Central memory CD8-positive, alpha-beta T cell (primary cell): ENCODE measurements around the gene KRTAP19-3.
"Not testable (repeated sequence)": the region's sequence is repeated elsewhere in the genome, so short reads cannot be mapped to it uniquely, and the experiment has no call there.

ENCODE experiments used
- ATAC-seq: fragments of 150-1000 bp; cut with Tn5 transposase; replicated peaks from 2 replicates; pipeline ENCODE4 v1.10.0; 2022; ENCODE audit warnings: mild to moderate bottlenecking, moderate FRiP score, moderate number of reproducible peaks; ENCODE audit not compliant: poor library complexity, severe bottlenecking; ENCODE audit errors: extremely low read depth
- DNase-seq, 2 donors: peaks; one replicate each; pipeline ENCODE4 v3.0.0; 2021; ENCODE audit warnings: low spot score in 2 of 2
- H3K27ac Mint-ChIP-seq: one replicate; pipeline ENCODE4 v1.8.0; 2022; ENCODE audit warnings: low read depth, mild to moderate bottlenecking, moderate library complexity, mixed read lengths
- H3K27me3 Mint-ChIP-seq: one replicate; pipeline ENCODE4 v1.8.0; 2022; ENCODE audit warnings: mixed read lengths
- H3K36me3 Mint-ChIP-seq: one replicate; pipeline ENCODE4 v1.8.0; 2022; ENCODE audit warnings: mild to moderate bottlenecking, moderate library complexity, mixed read lengths; ENCODE audit not compliant: insufficient read depth
- H3K4me1 Mint-ChIP-seq: one replicate; pipeline ENCODE4 v1.8.0; 2022; ENCODE audit warnings: mixed read lengths
- H3K4me3 Mint-ChIP-seq: one replicate; pipeline ENCODE4 v1.8.0; 2022; ENCODE audit warnings: mild to moderate bottlenecking, moderate library complexity, mixed read lengths
- H3K9me3 Mint-ChIP-seq: one replicate; pipeline ENCODE4 v1.8.0; 2022; ENCODE audit warnings: mixed read lengths

KRTAP19-3 gene

DNA sequence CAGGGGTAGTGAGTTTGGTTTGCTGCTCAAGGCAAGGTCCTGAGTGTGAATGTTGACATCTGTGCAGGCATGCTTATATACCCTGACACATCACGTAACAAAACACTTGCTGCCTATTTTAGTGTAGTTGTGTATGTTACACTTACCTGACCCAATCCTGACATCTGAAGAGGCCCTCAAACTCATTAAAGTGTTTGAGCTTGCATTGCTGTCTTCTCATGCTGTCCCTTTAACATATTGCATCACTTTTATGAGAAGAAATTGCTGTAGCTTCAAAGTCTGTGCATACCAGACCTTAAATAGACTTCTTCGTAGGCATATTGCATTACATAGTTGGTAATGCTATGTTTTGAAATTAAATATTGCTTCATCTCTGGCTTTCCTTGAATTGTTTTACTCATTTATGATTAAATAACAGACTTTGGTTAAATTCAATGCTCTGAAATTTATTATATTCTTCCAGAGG lies at the start of gene KRTAP19-3:
Gene KRTAP19-3 (minus strand): TSS at position 51 of the 466 bp plus-strand sequence. CDS start 56 bp downstream, outside the sequence.
- no peak within 1 kb of the TSS for H3K27ac Mint-ChIP-seq
- ATAC-seq (no peak), DNase-seq (no peak)
- no peak within 1 kb of the TSS for H3K4me3 Mint-ChIP-seq
- no peaks in the 10 kb centered on the region for H3K27me3 Mint-ChIP-seq
- no peaks in the 10 kb centered on the region for H3K4me1 Mint-ChIP-seq
- H3K36me3 Mint-ChIP-seq: no peaks in the 10 kb centered on the region
- H3K9me3 Mint-ChIP-seq: peaks cover 11% of the 10 kb centered on the region

DNA sequence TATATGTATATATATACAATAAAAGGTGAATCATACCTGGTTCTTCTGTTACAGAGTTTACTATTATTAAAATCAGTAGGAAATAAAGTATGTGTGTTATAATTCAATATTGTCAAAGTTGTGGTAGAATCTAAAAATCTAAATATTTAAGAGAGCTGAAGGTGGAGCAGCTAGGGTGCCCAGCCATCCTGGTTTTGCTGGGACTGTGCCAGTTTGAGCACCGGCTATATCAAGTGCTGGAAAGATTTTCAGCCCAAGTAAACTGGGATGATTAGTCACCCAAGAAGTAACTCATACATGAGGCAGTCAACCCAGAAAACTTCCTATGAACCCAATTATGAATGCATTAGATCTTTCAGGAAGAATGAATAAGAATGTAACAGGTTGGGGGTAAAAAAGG lies 27.1 kb upstream of the KRTAP19-3 start:
- Mint-ChIP-seq H3K4me3 (no peak overlapping the region), H3K9me3 (peaks cover 11% of the 10 kb centered on the region), H3K27ac (no peak overlapping the region), H3K4me1 (no peaks in the 10 kb centered on the region), H3K27me3 (no peaks in the 10 kb centered on the region), H3K36me3 (no peaks in the 10 kb centered on the region)
- ATAC-seq (no peak), DNase-seq (no peak)

DNA sequence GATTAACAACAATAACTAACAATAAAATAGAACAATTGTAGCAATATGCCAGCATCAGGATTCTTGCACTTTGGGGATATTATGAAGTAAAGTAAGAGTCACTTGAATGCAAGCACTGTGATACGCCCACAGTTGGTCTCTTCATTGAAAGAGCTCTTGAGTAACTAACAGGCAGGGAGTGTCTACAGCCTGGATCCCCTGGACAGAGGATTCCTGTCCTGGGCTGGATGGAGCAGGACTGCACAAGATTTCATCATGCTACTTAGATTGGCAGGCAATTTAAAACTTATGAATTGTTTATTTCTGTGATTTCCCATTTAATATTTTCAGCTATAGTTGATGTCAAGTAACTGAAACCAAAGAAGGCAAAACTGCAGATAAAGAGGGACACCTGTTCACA lies 23.9 kb upstream of the KRTAP19-3 start:
- no peak overlapping the region for H3K27ac Mint-ChIP-seq
- no peak for ATAC-seq
- H3K4me3 Mint-ChIP-seq: no peak overlapping the region
- H3K27me3 Mint-ChIP-seq: no peaks in the 10 kb centered on the region
- no peak for DNase-seq
- H3K36me3 Mint-ChIP-seq: no peaks in the 10 kb centered on the region
- no peaks in the 10 kb centered on the region for H3K4me1 Mint-ChIP-seq
- peaks cover 11% of the 10 kb centered on the region for H3K9me3 Mint-ChIP-seq

DNA sequence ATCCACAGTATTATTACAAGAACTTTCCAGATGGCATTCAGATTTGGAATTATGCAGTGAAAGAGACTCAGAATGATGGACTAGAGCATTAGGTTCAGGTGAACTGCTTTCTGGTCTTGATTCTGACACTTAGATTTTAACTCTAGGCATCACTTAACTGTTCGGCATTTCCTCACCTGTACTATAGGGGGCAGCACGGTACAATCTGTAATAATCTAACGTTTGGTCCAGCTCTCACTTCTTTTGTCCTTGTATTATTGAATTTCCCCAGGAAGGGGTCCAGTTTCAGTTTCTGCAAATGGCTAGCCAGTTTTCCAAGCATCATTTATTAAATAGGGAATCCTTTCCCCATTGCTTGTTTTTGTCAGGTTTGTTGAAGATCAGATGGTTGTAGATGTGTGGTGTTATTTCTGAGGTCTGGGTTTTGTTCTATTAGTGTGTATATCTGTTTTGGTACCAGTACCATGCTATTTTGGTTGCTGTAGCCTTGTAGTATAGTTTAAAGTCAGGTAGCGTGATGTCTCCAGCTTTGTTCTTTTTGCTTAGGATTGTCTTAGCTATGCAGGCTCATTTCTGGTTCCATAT lies 13.9 kb upstream of the KRTAP19-3 start:
- H3K9me3 Mint-ChIP-seq, H3K27ac Mint-ChIP-seq, H3K4me1 Mint-ChIP-seq, H3K4me3 Mint-ChIP-seq, DNase-seq, ATAC-seq, H3K27me3 Mint-ChIP-seq, H3K36me3 Mint-ChIP-seq: not testable (repeated sequence)

DNA sequence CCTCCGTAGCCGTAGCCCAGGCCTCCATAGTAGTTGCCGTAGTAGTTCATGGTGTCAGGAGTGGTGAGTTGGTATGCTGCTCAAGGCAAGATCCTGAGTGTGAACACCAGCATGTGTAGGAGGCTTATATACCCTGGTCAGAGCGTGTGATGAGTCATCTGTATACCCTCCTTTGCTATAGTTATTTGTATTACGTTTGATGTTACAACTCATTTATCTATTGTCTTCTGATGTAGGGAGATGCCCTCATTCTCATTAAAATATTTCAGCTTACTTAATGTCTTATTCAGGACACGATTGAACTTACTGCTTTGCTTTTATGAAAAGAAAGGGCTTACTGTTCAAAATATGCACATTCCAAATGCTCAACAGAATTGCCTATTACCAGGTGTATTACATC lies 10.2 kb upstream of the KRTAP19-3 start, which contains the start of gene KRTAP19-5:
Gene KRTAP19-5 (minus strand): TSS at position 101 of the 400 bp plus-strand sequence. CDS start 51 bp downstream, at position 50.
- no peak within 1 kb of the TSS for H3K27ac Mint-ChIP-seq
- H3K27me3 Mint-ChIP-seq: no peaks in the 10 kb centered on the region
- H3K4me3 Mint-ChIP-seq: no peak within 1 kb of the TSS
- no peaks in the 10 kb centered on the region for H3K4me1 Mint-ChIP-seq
- ATAC-seq: no peak
- H3K36me3 Mint-ChIP-seq: no peaks in the 10 kb centered on the region
- H3K9me3 Mint-ChIP-seq: peaks cover 4% of the 10 kb centered on the region
- no peak for DNase-seq

DNA sequence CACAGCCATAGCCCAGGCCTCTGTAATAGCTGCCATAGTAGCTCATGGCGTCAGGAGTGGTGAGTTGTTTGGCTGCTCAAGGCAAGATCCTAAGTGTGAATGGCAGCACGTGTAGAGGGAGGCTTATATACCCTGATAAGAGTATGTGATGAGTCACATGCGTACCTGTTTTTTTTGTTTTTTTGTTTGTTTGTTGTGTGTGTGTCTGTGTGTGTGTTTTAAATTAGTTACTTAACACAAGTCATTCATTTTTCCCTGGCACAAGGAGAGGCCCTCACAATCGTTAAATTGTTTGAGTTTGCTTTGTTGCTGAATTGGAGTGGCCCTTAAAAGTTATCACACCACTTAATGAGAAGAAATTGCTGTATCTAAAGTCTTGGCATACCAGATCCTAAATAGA lies 5.3 kb upstream of the KRTAP19-3 start, which contains the start of gene KRTAP19-4:
Gene KRTAP19-4 (minus strand): TSS at position 101 of the 400 bp plus-strand sequence. CDS start 55 bp downstream, at position 46.
- no peaks in the 10 kb centered on the region for H3K27me3 Mint-ChIP-seq
- no peak for ATAC-seq
- peaks cover 4% of the 10 kb centered on the region for H3K9me3 Mint-ChIP-seq

DNA sequence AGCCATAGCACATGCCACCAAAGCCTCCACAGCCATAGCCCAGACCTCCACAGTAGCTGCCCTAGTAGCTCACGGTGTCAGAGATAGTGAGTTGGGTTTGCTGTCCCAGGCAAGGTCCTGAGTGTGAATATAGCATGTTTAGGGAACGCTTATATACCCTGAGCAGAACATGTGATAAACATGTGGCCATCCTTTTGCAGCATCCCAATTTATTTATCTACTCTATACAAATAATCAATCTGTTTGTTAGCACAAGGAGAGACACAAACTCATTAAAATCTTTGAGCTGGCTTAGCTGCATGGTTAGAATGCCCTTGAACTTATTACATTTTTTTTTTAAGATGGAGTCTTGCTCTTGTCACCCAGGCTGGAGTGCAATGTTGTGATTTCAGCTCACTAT lies 4.5 kb downstream of the KRTAP19-3 start, which contains the start of gene KRTAP19-2:
Gene KRTAP19-2 (minus strand): TSS at position 101 of the 400 bp plus-strand sequence. CDS start 88 bp downstream, at position 13.
- H3K36me3 Mint-ChIP-seq: no peaks in the 10 kb centered on the region
- DNase-seq (no peak), ATAC-seq (no peak)
- H3K27me3 Mint-ChIP-seq: no peaks in the 10 kb centered on the region
- H3K27ac Mint-ChIP-seq: no peak within 1 kb of the TSS
- H3K4me1 Mint-ChIP-seq: no peaks in the 10 kb centered on the region
- no peak within 1 kb of the TSS for H3K4me3 Mint-ChIP-seq
- H3K9me3 Mint-ChIP-seq: peaks cover 16% of the 10 kb centered on the region

More for the DNA sequence above, 5.3 kb upstream of the KRTAP19-3 start, which contains the start of gene KRTAP19-4:
- H3K27ac Mint-ChIP-seq: no peak within 1 kb of the TSS
- no peak for DNase-seq
- H3K36me3 Mint-ChIP-seq: no peaks in the 10 kb centered on the region
- no peak within 1 kb of the TSS for H3K4me3 Mint-ChIP-seq
- no peaks in the 10 kb centered on the region for H3K4me1 Mint-ChIP-seq

DNA sequence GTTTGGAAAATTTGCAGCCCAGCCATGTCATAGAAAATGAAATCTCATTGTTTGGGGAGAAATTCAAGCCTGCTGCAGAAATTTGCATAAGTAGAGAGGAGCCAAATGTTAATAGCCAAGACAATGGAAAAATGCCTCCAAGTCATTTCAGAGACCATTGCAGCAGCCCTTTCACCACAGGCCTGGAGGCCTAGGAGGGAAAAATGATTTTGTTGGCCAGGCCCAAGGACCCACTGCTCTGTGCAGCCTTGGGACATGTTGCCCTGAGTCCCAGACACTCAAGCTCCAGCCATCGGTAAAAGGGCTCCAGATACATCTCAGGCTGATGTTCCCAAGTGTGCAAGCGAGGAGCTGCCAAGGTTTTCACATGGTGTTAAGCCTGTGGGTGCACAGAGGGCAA lies 5.6 kb downstream of the KRTAP19-3 start:
- ATAC-seq: no peak
- H3K9me3 Mint-ChIP-seq: peaks cover 16% of the 10 kb centered on the region

DNA sequence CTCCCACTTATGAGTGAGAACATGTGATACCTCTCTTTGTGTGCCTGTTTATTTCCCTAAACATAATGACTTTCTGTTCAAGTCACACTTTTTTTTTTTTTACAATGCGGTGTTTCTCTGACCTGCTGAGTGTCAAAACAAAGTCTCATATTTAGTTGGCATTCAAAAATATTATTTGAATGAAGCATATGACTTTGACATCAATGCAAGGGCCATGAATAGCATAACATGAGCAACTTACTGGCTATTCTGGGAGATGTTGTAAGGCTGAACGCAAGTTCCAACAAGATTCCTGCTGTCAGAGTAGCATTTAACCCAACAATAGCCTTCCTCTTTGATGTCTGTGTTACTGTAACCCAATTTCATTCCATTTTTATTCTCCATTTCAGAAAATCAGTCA lies 9.7 kb downstream of the KRTAP19-3 start:
- no peaks in the 10 kb centered on the region for H3K27me3 Mint-ChIP-seq
- H3K9me3 Mint-ChIP-seq: peaks cover 6% of the 10 kb centered on the region
- DNase-seq (no peak), ATAC-seq (no peak)
- H3K4me3 Mint-ChIP-seq: no peak overlapping the region
- no peaks in the 10 kb centered on the region for H3K4me1 Mint-ChIP-seq
- H3K36me3 Mint-ChIP-seq: no peaks in the 10 kb centered on the region
- H3K27ac Mint-ChIP-seq: no peak overlapping the region

More for the DNA sequence above, 5.6 kb downstream of the KRTAP19-3 start:
- H3K27me3 Mint-ChIP-seq: no peaks in the 10 kb centered on the region
- no peak for DNase-seq
- H3K4me3 Mint-ChIP-seq: no peak overlapping the region
- no peaks in the 10 kb centered on the region for H3K4me1 Mint-ChIP-seq
- H3K27ac Mint-ChIP-seq: no peak overlapping the region
- H3K36me3 Mint-ChIP-seq: no peaks in the 10 kb centered on the region

DNA sequence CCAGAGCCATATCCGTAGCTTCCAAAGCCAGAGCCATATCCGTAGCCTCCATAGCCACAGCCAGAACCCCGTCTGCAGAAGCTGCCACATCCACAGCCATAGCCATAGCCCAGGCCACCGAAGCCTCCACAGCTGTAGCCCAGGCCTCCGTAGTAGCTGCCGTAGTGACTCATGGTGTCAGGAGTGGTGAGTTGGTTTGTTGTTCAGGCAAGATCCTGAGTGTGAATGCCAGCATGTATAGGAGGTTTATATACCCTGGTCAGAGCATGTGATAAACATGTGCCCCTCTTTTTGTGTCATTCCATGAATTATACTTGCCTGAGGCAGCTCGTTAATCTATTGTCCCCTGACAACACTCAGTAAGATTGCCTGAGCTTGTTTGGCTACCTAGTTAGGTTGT lies 11.7 kb downstream of the KRTAP19-3 start, which contains the start of gene KRTAP19-1:
Gene KRTAP19-1 (minus strand): TSS at position 223 of the 400 bp plus-strand sequence. CDS start 50 bp downstream, at position 173.
- H3K27ac Mint-ChIP-seq: no peak within 1 kb of the TSS
- ATAC-seq: no peak
- H3K4me1 Mint-ChIP-seq: no peaks in the 10 kb centered on the region
- no peak within 1 kb of the TSS for H3K4me3 Mint-ChIP-seq
- H3K36me3 Mint-ChIP-seq: no peaks in the 10 kb centered on the region
- H3K9me3 Mint-ChIP-seq: no peaks in the 10 kb centered on the region
- no peak for DNase-seq
- no peaks in the 10 kb centered on the region for H3K27me3 Mint-ChIP-seq

DNA sequence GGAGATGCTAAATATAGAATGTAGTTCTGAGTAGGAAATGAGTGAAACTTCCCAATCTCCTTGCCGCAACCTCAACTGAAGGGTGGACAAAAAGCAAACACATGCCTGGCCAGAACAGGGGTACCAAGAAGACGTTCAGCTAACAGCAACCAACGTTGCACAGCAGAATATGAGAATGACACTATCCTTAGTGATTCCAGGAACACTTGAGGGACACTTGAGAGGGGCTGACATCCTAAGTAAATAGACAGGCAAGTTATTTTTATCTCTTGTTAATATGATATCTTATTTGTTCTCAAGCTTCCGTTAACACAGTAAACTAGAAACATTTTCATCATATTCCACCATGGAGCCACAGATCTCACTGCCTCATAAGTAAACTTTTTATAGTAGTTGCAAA lies 12.6 kb downstream of the KRTAP19-3 start:
- ATAC-seq (no peak), DNase-seq (no peak)
- Mint-ChIP-seq H3K9me3 (no peaks in the 10 kb centered on the region), H3K4me1 (no peaks in the 10 kb centered on the region), H3K36me3 (no peaks in the 10 kb centered on the region), H3K27ac (no peak overlapping the region), H3K4me3 (no peak overlapping the region), H3K27me3 (no peaks in the 10 kb centered on the region)

DNA sequence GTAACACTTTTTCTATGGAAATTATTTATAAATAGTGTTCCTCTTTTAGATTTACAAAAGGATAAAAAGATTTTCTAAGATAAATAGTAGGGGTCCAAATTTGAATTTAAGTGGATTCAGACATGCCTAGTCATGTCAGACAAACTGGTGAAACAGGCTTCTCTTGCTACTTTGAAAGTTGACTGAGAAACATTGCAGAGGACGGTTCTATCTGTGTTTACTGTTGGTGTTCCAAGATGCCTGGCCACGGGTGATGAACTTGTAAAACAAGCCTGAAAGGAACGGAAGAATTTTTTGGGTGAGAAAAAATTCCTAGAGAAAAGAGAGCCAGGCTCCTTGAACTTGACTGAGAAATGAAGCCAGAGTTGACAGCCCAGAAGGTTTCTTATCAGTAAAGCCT lies 13.8 kb downstream of the KRTAP19-3 start:
- no peak for DNase-seq
- Mint-ChIP-seq H3K9me3 (no peaks in the 10 kb centered on the region), H3K27me3 (no peaks in the 10 kb centered on the region), H3K27ac (no peak overlapping the region), H3K4me3 (no peak overlapping the region), H3K36me3 (no peaks in the 10 kb centered on the region), H3K4me1 (no peaks in the 10 kb centered on the region)
- no peak for ATAC-seq
